ENCODE results near the gene PSMB8. TPM values are rescaled to one million over a fixed set of nuclear protein-coding genes. Genes with fewer than 3 reads are reported as not detected.

Gene PSMB8
- total RNA-seq, 2 donors from 2014 or later = 301 to 305 TPM

- Mint-ChIP-seq H3K4me1 (ENCODE audit: low read depth) (peaks cover 37% of the 10 kb centered on the region), H3K36me3 (ENCODE audit: insufficient read depth in 2 of 2) (peaks cover 0 to 1% of the 10 kb centered on the region in 2 donors), H3K27ac (no peak overlapping the region), H3K9me3 (no peaks in the 10 kb centered on the region), H3K27me3 (ENCODE audit: low read depth) (no peaks in the 10 kb centered on the region), H3K4me3 (no peak overlapping the region)
- DNase-seq (peak; percentile 82 to 86), ATAC-seq (replicated peaks in 1 of 2) (peak; percentile 77 to 80)
Measured at GRCh38 chr6:32868257-32868788, 24.5 kb upstream of the PSMB8 start.

- peak; percentile 31 to 49 for ATAC-seq (replicated peaks in 1 of 2)
- no peak for DNase-seq
- H3K4me3 Mint-ChIP-seq = peak overlapping the region in 1 of 2 donors; percentile 68
- peak overlapping the region; percentile 84 for H3K27ac Mint-ChIP-seq
- H3K4me1 Mint-ChIP-seq (ENCODE audit: low read depth) = peaks cover 37% of the 10 kb centered on the region
- no peaks in the 10 kb centered on the region for H3K9me3 Mint-ChIP-seq
- H3K36me3 Mint-ChIP-seq (ENCODE audit: insufficient read depth in 2 of 2) = peaks cover 0 to 1% of the 10 kb centered on the region in 2 donors
- no peaks in the 10 kb centered on the region for H3K27me3 Mint-ChIP-seq (ENCODE audit: low read depth)
Measured at GRCh38 chr6:32867554-32868256, 23.9 kb upstream of the PSMB8 start.

GRCh38 chr6:32867022-32867477 is 23.2 kb upstream of the PSMB8 start:
- H3K9me3 Mint-ChIP-seq = no peaks in the 10 kb centered on the region
- peak overlapping the region; percentile 53 to 68 for H3K4me3 Mint-ChIP-seq
- peaks cover 0 to 1% of the 10 kb centered on the region in 2 donors for H3K36me3 Mint-ChIP-seq (ENCODE audit: insufficient read depth in 2 of 2)
- DNase-seq (no peak), ATAC-seq (replicated peaks in 1 of 2) (peak; percentile 57 to 61)
- peaks cover 37% of the 10 kb centered on the region for H3K4me1 Mint-ChIP-seq (ENCODE audit: low read depth)
- H3K27ac Mint-ChIP-seq = peak overlapping the region; percentile 84
- H3K27me3 Mint-ChIP-seq (ENCODE audit: low read depth) = no peaks in the 10 kb centered on the region

GRCh38 chr6:32865724-32866443 is 22.0 kb upstream of the PSMB8 start:
- ATAC-seq (replicated peaks in 1 of 2) = peak in 1 of 2 donors; percentile 30
- H3K4me1 Mint-ChIP-seq (ENCODE audit: low read depth) = peaks cover 43% of the 10 kb centered on the region
- H3K9me3 Mint-ChIP-seq = no peaks in the 10 kb centered on the region
- no peaks in the 10 kb centered on the region for H3K27me3 Mint-ChIP-seq (ENCODE audit: low read depth)
- peaks cover 0 to 4% of the 10 kb centered on the region in 2 donors for H3K36me3 Mint-ChIP-seq (ENCODE audit: insufficient read depth in 2 of 2)
- no peak for DNase-seq
- no peak overlapping the region for H3K4me3 Mint-ChIP-seq
- H3K27ac Mint-ChIP-seq = peak overlapping the region; percentile 84

GRCh38 chr6:32862725-32863124 is 18.9 kb upstream of the PSMB8 start:
- Mint-ChIP-seq H3K36me3 (ENCODE audit: insufficient read depth in 2 of 2) (peaks cover 3 to 23% of the 10 kb centered on the region in 2 donors), H3K27ac (no peak overlapping the region), H3K9me3 (no peaks in the 10 kb centered on the region), H3K4me3 (no peak overlapping the region), H3K27me3 (ENCODE audit: low read depth) (no peaks in the 10 kb centered on the region), H3K4me1 (ENCODE audit: low read depth) (peaks cover 64% of the 10 kb centered on the region)
- DNase-seq (no peak), ATAC-seq (replicated peaks in 1 of 2) (no peak)

GRCh38 chr6:32860674-32861073 is 16.8 kb upstream of the PSMB8 start:
- H3K9me3 Mint-ChIP-seq = no peaks in the 10 kb centered on the region
- ATAC-seq (replicated peaks in 1 of 2) = no peak
- H3K27ac Mint-ChIP-seq = peak overlapping the region; percentile 18
- H3K4me1 Mint-ChIP-seq (ENCODE audit: low read depth) = peaks cover 64% of the 10 kb centered on the region
- H3K36me3 Mint-ChIP-seq (ENCODE audit: insufficient read depth in 2 of 2) = peaks cover 13 to 41% of the 10 kb centered on the region in 2 donors
- H3K27me3 Mint-ChIP-seq (ENCODE audit: low read depth) = no peaks in the 10 kb centered on the region
- H3K4me3 Mint-ChIP-seq = no peak overlapping the region
- no peak for DNase-seq

- peak overlapping the region in 1 of 2 donors; percentile 94 for H3K4me3 Mint-ChIP-seq
- peaks cover 66% of the 10 kb centered on the region for H3K4me1 Mint-ChIP-seq (ENCODE audit: low read depth)
- peaks cover 25 to 56% of the 10 kb centered on the region in 2 donors for H3K36me3 Mint-ChIP-seq (ENCODE audit: insufficient read depth in 2 of 2)
- no peak for DNase-seq
- no peaks in the 10 kb centered on the region for H3K9me3 Mint-ChIP-seq
- H3K27me3 Mint-ChIP-seq (ENCODE audit: low read depth) = no peaks in the 10 kb centered on the region
- ATAC-seq (replicated peaks in 1 of 2) = no peak
- H3K27ac Mint-ChIP-seq = no peak overlapping the region
Measured at GRCh38 chr6:32858194-32858593, 14.3 kb upstream of the PSMB8 start.

- Mint-ChIP-seq H3K4me3 (peak overlapping the region; percentile 43 to 94), H3K9me3 (no peaks in the 10 kb centered on the region), H3K4me1 (ENCODE audit: low read depth) (peaks cover 66% of the 10 kb centered on the region), H3K36me3 (ENCODE audit: insufficient read depth in 2 of 2) (peaks cover 31 to 63% of the 10 kb centered on the region in 2 donors), H3K27me3 (ENCODE audit: low read depth) (no peaks in the 10 kb centered on the region), H3K27ac (peak overlapping the region; percentile 72)
- ATAC-seq (replicated peaks in 1 of 2) (no peak), DNase-seq (no peak)
Measured at GRCh38 chr6:32857156-32857891, 13.5 kb upstream of the PSMB8 start.

GRCh38 chr6:32855467-32856174 is 11.8 kb upstream of the PSMB8 start:
- H3K4me1 Mint-ChIP-seq (ENCODE audit: low read depth) = peaks cover 72% of the 10 kb centered on the region
- H3K27me3 Mint-ChIP-seq (ENCODE audit: low read depth) = no peaks in the 10 kb centered on the region
- peaks cover 44 to 74% of the 10 kb centered on the region in 2 donors for H3K36me3 Mint-ChIP-seq (ENCODE audit: insufficient read depth in 2 of 2)
- H3K27ac Mint-ChIP-seq = peak overlapping the region; percentile 99
- H3K4me3 Mint-ChIP-seq = peak overlapping the region; percentile 94 to 100
- no peaks in the 10 kb centered on the region for H3K9me3 Mint-ChIP-seq
- DNase-seq (no peak), ATAC-seq (replicated peaks in 1 of 2) (no peak)

GRCh38 chr6:32854376-32855178 is 10.7 kb upstream of the PSMB8 start:
- peaks cover 52 to 78% of the 10 kb centered on the region in 2 donors for H3K36me3 Mint-ChIP-seq (ENCODE audit: insufficient read depth in 2 of 2)
- H3K4me1 Mint-ChIP-seq (ENCODE audit: low read depth) = peaks cover 74% of the 10 kb centered on the region
- H3K27ac Mint-ChIP-seq = peak overlapping the region; percentile 99
- H3K9me3 Mint-ChIP-seq = no peaks in the 10 kb centered on the region
- ATAC-seq (replicated peaks in 1 of 2) (peak; percentile 22 to 41), DNase-seq (peak; percentile 60 to 64)
- H3K4me3 Mint-ChIP-seq = peak overlapping the region; percentile 94 to 100
- H3K27me3 Mint-ChIP-seq (ENCODE audit: low read depth) = no peaks in the 10 kb centered on the region

- peak; percentile 85 to 86 for ATAC-seq (replicated peaks in 1 of 2)
- H3K27me3 Mint-ChIP-seq (ENCODE audit: low read depth) = no peaks in the 10 kb centered on the region
- DNase-seq = peak; percentile 95 to 97
- H3K4me3 Mint-ChIP-seq = peak within 1 kb of the TSS; percentile 94 to 100
- H3K27ac Mint-ChIP-seq = peak within 1 kb of the TSS; percentile 99
- no peaks in the 10 kb centered on the region for H3K9me3 Mint-ChIP-seq
- H3K4me1 Mint-ChIP-seq (ENCODE audit: low read depth) = peaks cover 74% of the 10 kb centered on the region
- H3K36me3 Mint-ChIP-seq (ENCODE audit: insufficient read depth in 2 of 2) = peaks cover 57 to 83% of the 10 kb centered on the region in 2 donors
Measured at GRCh38 chr6:32853541-32854375, 9.9 kb upstream of the PSMB8 start, which contains the start of the genes PSMB9 and TAP1. PSMB9 (plus strand) TSS chr6:32854192; CDS start chr6:32854230, 38 bp downstream. TAP1 (minus strand) TSS chr6:32853704; CDS start chr6:32853636, 68 bp downstream.
